B cell (primary cell): Measurements from ENCODE around the gene ARFGEF2. TPM values are rescaled to one million over a fixed set of nuclear protein-coding genes. Genes with fewer than 3 reads are reported as not detected.
"Not testable (repeated sequence)": the region's sequence is repeated elsewhere in the genome, so short reads cannot be mapped to it uniquely, and the experiment has no call there.

ENCODE experiments used
- ATAC-seq: fragments of 200-7000 bp; cut with Tn5 transposase; one replicate; pipeline ENCODE4 v1.10.0; 2021; ENCODE audit warnings: low read depth, mild to moderate bottlenecking, moderate number of reproducible peaks, moderate library complexity
- CTCF ChIA-PET: fragments of 350-600 bp; sonication (Branson Sonifier 250); formaldehyde crosslinking; loops from one replicate; lab custom pipeline; 2021; ENCODE audit warnings: antibody characterized with exemption, inconsistent platforms; lab: Charles Lee
- POLR2A ChIA-PET: fragments of 350-600 bp; sonication (Branson Sonifier 250); formaldehyde crosslinking; loops from one replicate; lab custom pipeline; 2021; ENCODE audit warnings: antibody characterized with exemption; lab: Charles Lee
- DNase-seq: peaks from one replicate; pipeline ENCODE4 v3.0.0; 2013
- H2AFZ ChIP-seq: 2 replicates; pipeline ENCODE4 v1.6.1; 2012; ENCODE audit warnings: mild to moderate bottlenecking, low read depth, low read length; ENCODE audit not compliant: insufficient read depth, poor library complexity, severe bottlenecking
- H3K27ac ChIP-seq, 2 donors: 1 replicate in 1 of 2; 2 replicates in 1 of 2; pipeline ENCODE4 v1.5.1; 2012 to 2013; ENCODE audit warnings: low read length in 2 of 2, mild to moderate bottlenecking in 2 of 2, moderate library complexity in 1 of 2
- H3K27me3 ChIP-seq, 4 experiments: fragments of 200-600 bp in 1 of 4; sonication (generic) in 1 of 4; replicated peaks in 1 of 4; 1 replicate in 2 of 4; 2 replicates in 2 of 4; pipeline versions ENCODE4 v1.6.1 to v1.7.0; 2013 to 2016; ENCODE audit warnings: low read length in 3 of 4, mild to moderate bottlenecking in 2 of 4, mixed read lengths in 1 of 4, moderate library complexity in 1 of 4; ENCODE audit not compliant: insufficient read depth in 4 of 4, control insufficient read depth in 3 of 4; ENCODE audit errors: control extremely low read depth in 1 of 4
- H3K36me3 ChIP-seq, 2 experiments: replicated peaks in 1 of 2; 1 replicate in 1 of 2; 2 replicates in 1 of 2; pipeline versions ENCODE4 v1.6.1 to v1.7.1; 2013; ENCODE audit warnings: low read length in 1 of 2; ENCODE audit not compliant: insufficient read depth in 2 of 2, control insufficient read depth in 1 of 2; ENCODE audit errors: control extremely low read depth in 1 of 2, extremely low read depth in 1 of 2
- H3K4me1 ChIP-seq, 2 donors: fragments of 200-600 bp in 1 of 2; sonication (generic) in 1 of 2; 1 replicate in 1 of 2; 2 replicates in 1 of 2; pipeline versions ENCODE4 v1.5.1 to v1.6.1; 2013 to 2017; ENCODE audit warnings: low read length in 2 of 2; ENCODE audit not compliant: control insufficient read depth in 2 of 2, insufficient read depth in 2 of 2
- H3K4me2 ChIP-seq: replicated peaks from 2 replicates; pipeline ENCODE3; 2012; ENCODE audit warnings: mild to moderate bottlenecking, low read depth, low read length; ENCODE audit not compliant: poor library complexity, severe bottlenecking
- H3K4me3 ChIP-seq, 5 experiments: fragments of 200-600 bp in 1 of 5; sonication (generic) in 1 of 5; 1 replicate in 3 of 5; 2 replicates in 2 of 5; pipeline versions ENCODE4 v1.5.1 to v1.7.0; 2011 to 2016; ENCODE audit warnings: low read length in 4 of 5, mild to moderate bottlenecking in 4 of 5, low read depth in 2 of 5, control low read depth in 1 of 5, moderate library complexity in 1 of 5; ENCODE audit not compliant: insufficient read depth in 1 of 5; ENCODE audit errors: control extremely low read depth in 1 of 5, extremely low read depth in 1 of 5
- H3K79me2 ChIP-seq: fragments of 200-600 bp; sonication (generic); one replicate; pipeline ENCODE4 v1.6.0; 2016; ENCODE audit warnings: low read length; ENCODE audit not compliant: control insufficient read depth, insufficient read depth
- H3K9ac ChIP-seq: fragments of 200-600 bp; sonication (generic); 2 replicates; pipeline ENCODE4 v1.6.1; 2017; ENCODE audit warnings: mild to moderate bottlenecking, low read length, moderate library complexity
- H3K9me3 ChIP-seq, 3 donors: one replicate each; pipeline versions ENCODE4 v1.6.1 to v1.7.1; 2013; ENCODE audit warnings: low read length in 2 of 3; ENCODE audit not compliant: control insufficient read depth in 2 of 3, insufficient read depth in 1 of 3; ENCODE audit errors: control extremely low read depth in 1 of 3
- H4K20me1 ChIP-seq: 2 replicates; pipeline ENCODE4 v1.6.0; 2012; ENCODE audit warnings: mild to moderate bottlenecking, low read length; ENCODE audit not compliant: insufficient read depth, control insufficient read depth, poor library complexity, severe bottlenecking
- H3K27ac Mint-ChIP-seq: one replicate; pipeline ENCODE4 v1.8.0; 2021; ENCODE audit warnings: mixed read lengths
- H3K27me3 Mint-ChIP-seq: one replicate; pipeline ENCODE4 v1.8.0; 2021; ENCODE audit warnings: mixed read lengths
- H3K4me1 Mint-ChIP-seq: one replicate; pipeline ENCODE4 v1.8.0; 2021; ENCODE audit warnings: mixed read lengths
- H3K4me3 Mint-ChIP-seq: one replicate; pipeline ENCODE4 v1.8.0; 2021; ENCODE audit warnings: mixed read lengths
- H3K9me3 Mint-ChIP-seq: one replicate; pipeline ENCODE4 v1.8.0; 2022; ENCODE audit warnings: mixed read lengths; ENCODE audit not compliant: insufficient read depth
- WGBS: methylation state at CpG from one replicate; pipeline ENCODE4 v1.1.5; 2013; ENCODE audit warnings: missing lambda C conversion rate; ENCODE audit not compliant: insufficient coverage; 5-methylcytosine and 5-hydroxymethylcytosine counted together
- intact Hi-C: fragments of 100-400 bp; cut with micrococcal nuclease; formaldehyde crosslinking; loops from one replicate; pipeline ENCODE4 v1.10.0; 2022
- polyA plus RNA-seq: library from polyadenylated mRNA; depleted of rRNA; stranded (reverse); fragments of >200 nt; gene quantifications from 2 replicates; pipeline ENCODE4 v1.2.3, GENCODE V29; 2012
- total RNA-seq, 2 donors: library from RNA; stranded (reverse); fragments of 120-200 nt in 1 of 2; gene quantifications; 1 replicate in 1 of 2; 2 replicates in 1 of 2; pipeline versions ENCODE4 v1.2.3 to v1.2.4, GENCODE V29; 2013 to 2022
- TF ChIP-seq, protein P1 (sequence below): fragments of 200-600 bp; IDR thresholded peaks from one replicate; pipeline ENCODE4 v1.8.0; 2022; ENCODE audit warnings: antibody characterized with exemption, mild to moderate bottlenecking

ARFGEF2 gene
- total and polyA plus RNA-seq, 2 donors (not counting 1 experiment from before 2014, with no cell fraction given), result 10.8 to 34.3 TPM

DNA sequence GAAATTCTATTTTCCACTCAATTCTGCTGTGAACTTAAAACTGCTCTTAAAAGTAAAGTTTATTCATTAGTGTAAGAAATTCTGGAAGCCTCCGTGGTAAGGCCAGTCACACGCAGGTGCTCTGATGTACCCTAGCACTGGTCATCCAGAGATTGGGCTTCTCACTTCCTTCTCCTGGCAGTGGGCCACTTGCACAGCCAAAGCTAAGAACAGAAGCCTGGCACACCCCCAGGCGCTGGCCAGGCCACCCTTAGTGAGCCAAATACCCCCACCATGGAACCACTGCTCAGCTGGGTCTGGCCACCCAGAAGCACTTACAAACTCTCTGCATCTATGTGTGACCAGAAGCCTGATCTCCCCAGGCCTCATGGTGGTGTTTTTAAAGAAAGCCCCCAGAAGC is 35.3 kb upstream of the ARFGEF2 start:
- Histone ChIP-seq H3K4me3 (no peak overlapping the region), H3K9ac (no peak overlapping the region), H4K20me1 (no peaks in the 10 kb centered on the region), H3K27me3 (no peaks in the 10 kb centered on the region), H3K36me3 (no peaks in the 10 kb centered on the region), H3K9me3 (peaks cover 0 to 5% (median 0%) of the 10 kb centered on the region in 3 donors), H3K79me2 (no peaks in the 10 kb centered on the region), H3K4me1 (peaks cover 0 to 3% of the 10 kb centered on the region in 2 donors), H2AFZ (no peak overlapping the region), H3K4me2 (no peak overlapping the region), H3K27ac (no peak overlapping the region)
- 93% methylated on average over 3 of the region's 3 CpGs for WGBS
- TF ChIP-seq, protein P1, sequence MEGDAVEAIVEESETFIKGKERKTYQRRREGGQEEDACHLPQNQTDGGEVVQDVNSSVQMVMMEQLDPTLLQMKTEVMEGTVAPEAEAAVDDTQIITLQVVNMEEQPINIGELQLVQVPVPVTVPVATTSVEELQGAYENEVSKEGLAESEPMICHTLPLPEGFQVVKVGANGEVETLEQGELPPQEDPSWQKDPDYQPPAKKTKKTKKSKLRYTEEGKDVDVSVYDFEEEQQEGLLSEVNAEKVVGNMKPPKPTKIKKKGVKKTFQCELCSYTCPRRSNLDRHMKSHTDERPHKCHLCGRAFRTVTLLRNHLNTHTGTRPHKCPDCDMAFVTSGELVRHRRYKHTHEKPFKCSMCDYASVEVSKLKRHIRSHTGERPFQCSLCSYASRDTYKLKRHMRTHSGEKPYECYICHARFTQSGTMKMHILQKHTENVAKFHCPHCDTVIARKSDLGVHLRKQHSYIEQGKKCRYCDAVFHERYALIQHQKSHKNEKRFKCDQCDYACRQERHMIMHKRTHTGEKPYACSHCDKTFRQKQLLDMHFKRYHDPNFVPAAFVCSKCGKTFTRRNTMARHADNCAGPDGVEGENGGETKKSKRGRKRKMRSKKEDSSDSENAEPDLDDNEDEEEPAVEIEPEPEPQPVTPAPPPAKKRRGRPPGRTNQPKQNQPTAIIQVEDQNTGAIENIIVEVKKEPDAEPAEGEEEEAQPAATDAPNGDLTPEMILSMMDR, result no peak
- peaks cover 13% of the 10 kb centered on the region for H3K4me1 Mint-ChIP-seq
- DNase-seq (no peak), ATAC-seq (no peak)
- CTCF ChIA-PET, result interaction anchor here (0.5 to 1.3 kb wide), 3 partner anchors 39 to 1165 kb away, joined by 3 read pairs; no protein-coding TSS in a partner anchor
- no peaks in the 10 kb centered on the region for H3K27me3 Mint-ChIP-seq
- no peak overlapping the region for H3K27ac Mint-ChIP-seq
- no peak overlapping the region for H3K4me3 Mint-ChIP-seq
- intact Hi-C loops, result no loop called here
- H3K9me3 Mint-ChIP-seq, result peaks cover 2% of the 10 kb centered on the region
- POLR2A ChIA-PET, result interaction anchor here (0.6 kb wide), 1 partner anchor 10 kb away, joined by 4 read pairs; no protein-coding TSS in a partner anchor

DNA sequence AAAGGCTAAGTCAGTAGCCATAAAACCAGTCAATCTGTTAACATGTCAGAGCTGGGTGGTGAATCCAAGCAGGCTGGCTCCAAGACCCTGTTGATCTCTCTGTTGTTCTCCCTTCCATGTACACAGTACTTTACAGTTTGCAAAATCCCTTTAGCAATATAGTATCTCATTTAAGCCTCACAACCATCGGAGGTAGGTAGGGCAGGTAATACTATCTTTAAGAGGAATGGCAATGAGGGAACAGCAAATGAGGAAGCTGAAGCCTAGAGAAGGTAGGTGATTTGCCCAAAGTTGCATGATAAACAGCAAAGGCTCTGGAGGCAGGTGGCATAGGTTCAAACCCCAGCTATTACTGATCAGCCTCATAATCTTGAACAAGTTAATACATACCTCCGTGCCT is 34.7 kb upstream of the ARFGEF2 start:
- Mint-ChIP-seq H3K27ac (no peak overlapping the region), H3K27me3 (no peaks in the 10 kb centered on the region), H3K9me3 (peaks cover 3% of the 10 kb centered on the region), H3K4me3 (no peak overlapping the region), H3K4me1 (peaks cover 13% of the 10 kb centered on the region)
- H3K9me3 ChIP-seq, result peaks cover 0 to 9% (median 0%) of the 10 kb centered on the region in 3 donors
- H3K79me2 ChIP-seq, result no peaks in the 10 kb centered on the region
- H3K9ac ChIP-seq, result no peak overlapping the region
- no peak overlapping the region for H3K4me3 ChIP-seq
- H3K4me1 ChIP-seq, result peaks cover 0 to 3% of the 10 kb centered on the region in 2 donors
- no peak overlapping the region for H2AFZ ChIP-seq
- H4K20me1 ChIP-seq, result no peaks in the 10 kb centered on the region
- intact Hi-C loops, result no loop called here
- WGBS, result no CpG with 5 or more reads among the region's 2 CpGs
- ChIA-PET CTCF (interaction anchor here (1.0 to 1.3 kb wide), 2 partner anchors 40 to 229 kb away, joined by 3 read pairs; no protein-coding TSS in a partner anchor), POLR2A (interaction anchor here (0.5 to 0.6 kb wide), 2 partner anchors 10 to 1633 kb away, joined by 4 to 5 read pairs; no protein-coding TSS in a partner anchor)
- TF ChIP-seq, protein P1, result no peak
- H3K27me3 ChIP-seq, result no peaks in the 10 kb centered on the region
- no peak for ATAC-seq
- H3K27ac ChIP-seq, result no peak overlapping the region
- no peak overlapping the region for H3K4me2 ChIP-seq
- no peaks in the 10 kb centered on the region for H3K36me3 ChIP-seq
- no peak for DNase-seq

DNA sequence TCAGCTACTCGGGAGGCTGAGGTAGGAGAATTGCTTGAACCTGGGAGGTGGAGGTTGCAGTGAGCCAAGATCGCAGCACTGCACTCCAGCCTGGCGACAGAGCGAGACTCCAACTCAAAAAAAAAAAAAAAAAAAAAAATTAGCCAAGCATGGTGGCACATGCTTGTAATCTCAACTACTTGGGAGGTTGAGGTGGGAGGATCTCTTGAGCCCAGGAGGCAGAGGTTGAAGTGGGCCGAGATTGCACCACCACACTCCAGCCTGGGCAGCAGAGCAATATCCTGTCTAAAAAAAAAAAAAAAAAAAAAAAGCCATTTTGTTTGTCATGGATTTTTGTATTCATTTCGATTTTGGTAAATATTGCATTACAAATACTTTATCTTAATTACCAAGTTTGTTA is 33.0 kb upstream of the ARFGEF2 start:
- H3K27ac ChIP-seq, H2AFZ ChIP-seq, intact Hi-C loops, H3K9me3 Mint-ChIP-seq, H3K27me3 Mint-ChIP-seq, H3K4me3 Mint-ChIP-seq, H3K79me2 ChIP-seq, H3K4me3 ChIP-seq, ATAC-seq, H3K4me1 ChIP-seq, H3K9ac ChIP-seq, H4K20me1 ChIP-seq, H3K36me3 ChIP-seq, DNase-seq, H3K27me3 ChIP-seq, H3K27ac Mint-ChIP-seq, H3K4me2 ChIP-seq: not testable (repeated sequence)
- no CpG with 5 or more reads among the region's 6 CpGs for WGBS
- CTCF ChIA-PET, result interaction anchor here (2.1 kb wide), 1 partner anchor 231 kb away, joined by 9 read pairs; no protein-coding TSS in a partner anchor
- peaks cover 19% of the 10 kb centered on the region for H3K4me1 Mint-ChIP-seq
- POLR2A ChIA-PET, result interaction anchor here (0.7 kb wide), 1 partner anchor 77 kb away, joined by 8 read pairs; no protein-coding TSS in a partner anchor
- peaks cover 0 to 11% (median 2%) of the 10 kb centered on the region in 3 donors for H3K9me3 ChIP-seq
